ENCODE results near the gene FCHSD2. TPM values are rescaled to one million over a fixed set of nuclear protein-coding genes. Genes with fewer than 3 reads are reported as not detected.

Gene FCHSD2
- total and polyA plus RNA-seq, 2 of the 13 experiments (the other 11 are each of a cell fraction or from before 2014, with no cell fraction given): 20.5 to 24.8 TPM

- TF ChIP-seq GATAD1 (CRISPR knock-in tag; IDR thresholded peaks at IDR 0.05) (no peak), ELF4 (CRISPR knock-in tag; IDR thresholded peaks at IDR 0.05; ENCODE audit: borderline replicate concordance) (peak; percentile 41; the same call in 1 of the 2 replicates), CEBPZ (IDR thresholded peaks at IDR 0.05; ENCODE audit: low read length) (no peak), ZBTB43 (CRISPR knock-in tag; conservative IDR thresholded peaks at IDR 0.05) (0 out of 2 replicates have a peak, but pooled peaks have one; percentile 17), RFX5 (IDR thresholded peaks at IDR 0.05; ENCODE audit: low read depth, low read length) (no peak), RAD21 (CRISPR knock-in tag; IDR thresholded peaks at IDR 0.05) (no peak), ZFP41 (CRISPR knock-in tag; IDR thresholded peaks at IDR 0.05; ENCODE audit: borderline replicate concordance) (no peak), FOXK1 (CRISPR knock-in tag; IDR thresholded peaks at IDR 0.05; ENCODE audit: borderline replicate concordance, low read depth) (peak; percentile 67; the same call in 1 of the 2 replicates), ZNF788 (CRISPR knock-in tag; IDR thresholded peaks at IDR 0.05; ENCODE audit: borderline replicate concordance) (no peak), NR2F1 (CRISPR knock-in tag; IDR thresholded peaks at IDR 0.05) (no peak), KDM3A (CRISPR knock-in tag; IDR thresholded peaks at IDR 0.05; ENCODE audit: low read depth) (no peak), ZFY (CRISPR knock-in tag; IDR thresholded peaks at IDR 0.05) (peak; percentile 73), SMC3 (IDR thresholded peaks at IDR 0.05; ENCODE audit: low read length) (no peak), NCOA2 (CRISPR knock-in tag; IDR thresholded peaks at IDR 0.05) (no peak), ZNF275 (CRISPR knock-in tag; IDR thresholded peaks at IDR 0.05; ENCODE audit: borderline replicate concordance) (no peak)
Observed at GRCh38 chr11:73143126-73143838, 1.2 kb upstream of the FCHSD2 start (continued).
